HepG2 (cell line): ENCODE measurements around the gene GTF3C5.

Experiments used
- ESRRA ChIP-seq: sonication (generic); formaldehyde crosslinking; IDR thresholded peaks from 2 replicates; pipeline ENCODE4 v1.5.1; 2020; ENCODE audit warnings: mild to moderate bottlenecking, low read depth, missing genetic modification reagents
- HOXA9 ChIP-seq: sonication (generic); formaldehyde crosslinking; IDR thresholded peaks from 2 replicates; pipeline ENCODE4 v1.8.1; 2022; ENCODE audit warnings: missing genetic modification reagents, mild to moderate bottlenecking, moderate library complexity, borderline replicate concordance
- PHF20 ChIP-seq: sonication (generic); formaldehyde crosslinking; IDR thresholded peaks from 2 replicates; pipeline ENCODE4 v1.5.0; 2020; ENCODE audit warnings: mild to moderate bottlenecking, missing genetic modification reagents
- ZFX ChIP-seq: sonication (generic); formaldehyde crosslinking; IDR thresholded peaks from 2 replicates; pipeline ENCODE4 v1.4.0; 2020; ENCODE audit warnings: mild to moderate bottlenecking, low read depth, missing genetic modification reagents, moderate library complexity
- ZNF430 ChIP-seq: sonication (generic); formaldehyde crosslinking; IDR thresholded peaks from 2 replicates; pipeline ENCODE4 v1.9.0; 2021; ENCODE audit warnings: mild to moderate bottlenecking, missing genetic modification reagents

- TF ChIP-seq ESRRA (CRISPR knock-in tag), result no peak
- TF ChIP-seq ZFX (CRISPR knock-in tag), result no peak
- TF ChIP-seq PHF20, result no peak
- no peak for TF ChIP-seq ZNF430
- no peak for TF ChIP-seq HOXA9 (CRISPR knock-in tag)
These were observed 13.3 kb downstream of the GTF3C5 start for GRCh38 chr9:133044125-133044524.
